HG03108 (cell line): ENCODE data around the gene IL1RL1.

Experiments used
- ATAC-seq: cut with Tn5 transposase; IDR thresholded peaks from one replicate; pipeline ENCODE4 v1.9.1; 2021; ENCODE audit warnings: moderate library complexity; ENCODE audit not compliant: unreplicated experiment

IL1RL1 gene

DNA sequence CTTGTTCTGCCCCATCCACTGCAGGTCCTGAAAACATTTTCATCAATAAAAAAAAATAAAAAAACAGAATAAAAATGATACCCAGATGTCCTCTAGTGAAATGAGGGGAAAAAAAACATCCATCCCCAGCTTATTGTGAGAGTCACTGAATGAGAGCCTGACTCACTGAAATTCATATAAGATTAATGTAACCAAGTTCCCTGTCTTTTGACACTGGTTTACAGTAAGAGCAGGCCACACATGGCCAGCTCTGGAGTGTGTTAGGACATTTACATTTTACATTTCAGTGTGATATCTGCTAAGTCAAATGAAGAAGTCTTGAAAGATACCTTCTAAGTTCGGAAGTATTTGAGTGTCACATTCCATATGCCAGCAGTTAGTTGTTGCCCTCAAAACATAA is 23.1 kb downstream of the IL1RL1 start:
- no peak for ATAC-seq

- no peak for ATAC-seq
These were observed 24.6 kb downstream of the IL1RL1 start for GRCh38 chr2:102335871-102336366.

DNA sequence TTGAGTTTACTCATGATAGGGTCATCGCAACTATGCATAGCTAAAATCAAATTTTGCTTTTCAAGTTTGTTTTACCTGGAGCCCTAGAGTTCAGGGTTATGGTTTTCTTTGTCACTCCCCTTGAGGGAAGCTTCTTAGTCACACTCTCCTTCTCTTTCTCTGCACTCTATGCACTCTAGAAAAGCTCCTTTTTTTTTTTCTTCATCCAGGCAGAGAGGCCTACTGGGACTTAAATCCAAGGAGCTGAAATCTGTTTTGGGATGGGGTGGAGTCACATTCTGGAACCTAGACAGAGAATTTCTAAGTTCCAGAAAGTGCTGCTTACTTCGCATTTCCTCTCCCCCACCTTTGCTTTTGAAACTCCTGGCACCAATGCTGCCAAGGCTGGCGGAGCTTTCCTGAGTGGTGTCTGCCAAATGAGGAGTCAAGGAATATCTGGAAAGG is 25.2 kb downstream of the IL1RL1 start:
- ATAC-seq: no peak

DNA sequence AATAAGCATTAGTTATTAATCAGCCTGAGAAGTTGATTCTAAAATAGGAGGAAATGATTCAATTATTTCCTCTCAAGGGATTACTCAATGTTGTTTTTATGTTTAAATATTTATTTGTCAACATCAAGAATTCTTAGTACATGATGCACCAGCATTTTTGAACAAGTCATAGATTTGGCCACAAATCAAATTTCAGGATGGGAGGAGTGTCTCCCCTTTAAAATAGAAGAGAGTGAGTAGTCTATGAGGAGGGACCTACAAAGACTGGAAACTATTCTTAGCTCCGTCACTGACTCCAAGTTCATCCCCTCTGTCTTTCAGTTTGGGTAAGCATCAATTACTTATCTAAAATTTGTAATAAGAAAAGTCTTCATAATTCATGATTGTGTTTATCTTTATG is 25.6 kb downstream of the IL1RL1 start:
- ATAC-seq: no peak

DNA sequence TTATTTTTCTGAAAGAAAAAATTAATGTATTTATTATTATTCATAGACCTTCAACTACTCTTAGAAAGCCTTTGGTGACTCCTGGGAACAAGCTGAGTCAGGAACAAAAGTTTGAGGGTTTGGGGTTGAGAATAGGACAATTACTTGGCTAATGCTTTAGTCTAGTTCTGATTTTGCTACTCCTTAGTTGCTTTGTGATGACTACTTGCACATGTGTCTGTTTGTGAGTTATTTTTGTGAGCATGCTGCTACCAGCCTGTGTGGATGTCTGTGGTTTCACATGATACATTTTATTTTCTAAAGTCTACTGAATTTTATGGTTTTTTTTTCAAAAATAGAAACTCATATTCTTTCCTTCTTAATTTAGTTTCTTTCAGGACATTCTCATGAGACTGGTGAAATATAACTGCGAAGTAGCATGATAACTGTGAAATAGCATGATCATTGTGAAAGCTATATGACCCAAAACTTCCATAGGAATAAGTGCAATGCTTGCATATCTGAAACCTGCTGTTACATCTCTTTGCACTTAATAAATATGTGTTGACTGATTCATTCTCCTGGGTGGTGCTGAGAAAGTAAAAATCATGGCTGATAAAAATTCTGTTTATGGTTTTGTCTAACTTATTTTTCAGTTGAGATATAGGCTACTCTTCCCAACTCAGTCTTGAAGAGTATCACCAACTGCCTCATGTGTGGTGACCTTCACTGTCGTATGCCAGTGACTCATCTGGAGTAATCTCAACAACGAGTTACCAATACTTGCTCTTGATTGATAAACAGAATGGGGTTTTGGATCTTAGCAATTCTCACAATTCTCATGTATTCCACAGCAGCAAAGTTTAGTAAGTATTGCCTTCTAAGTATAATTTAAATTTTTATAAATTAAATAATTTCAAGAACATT is 26.4 kb downstream of the IL1RL1 start:
- ATAC-seq: no peak

DNA sequence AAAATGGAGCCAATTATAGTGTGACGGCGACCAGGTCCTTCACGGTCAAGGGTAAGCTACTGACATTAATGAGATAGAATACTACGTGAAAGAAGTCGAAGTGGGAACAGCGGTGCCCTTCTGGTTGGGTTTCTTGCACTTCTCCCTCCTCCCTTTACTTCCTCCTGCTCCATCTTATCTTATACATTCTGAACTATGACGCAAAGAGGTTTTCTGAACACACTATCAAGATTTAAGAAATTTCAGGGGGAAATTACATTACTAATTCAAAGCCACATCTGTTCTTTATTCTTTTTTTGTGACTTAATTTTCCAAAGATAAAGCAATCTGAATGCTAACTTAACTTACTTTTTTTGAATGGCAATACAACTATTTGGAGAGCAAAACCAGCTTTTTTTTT is 29.4 kb downstream of the IL1RL1 start:
- ATAC-seq: no peak

- no peak for ATAC-seq
These were observed 31.5 kb downstream of the IL1RL1 start for GRCh38 chr2:102342888-102343287.

- no peak for ATAC-seq
These were observed 33.0 kb downstream of the IL1RL1 start for GRCh38 chr2:102344397-102344796.

GRCh38 chr2:102345329-102345920 is 34.1 kb downstream of the IL1RL1 start:
- ATAC-seq: no peak

DNA sequence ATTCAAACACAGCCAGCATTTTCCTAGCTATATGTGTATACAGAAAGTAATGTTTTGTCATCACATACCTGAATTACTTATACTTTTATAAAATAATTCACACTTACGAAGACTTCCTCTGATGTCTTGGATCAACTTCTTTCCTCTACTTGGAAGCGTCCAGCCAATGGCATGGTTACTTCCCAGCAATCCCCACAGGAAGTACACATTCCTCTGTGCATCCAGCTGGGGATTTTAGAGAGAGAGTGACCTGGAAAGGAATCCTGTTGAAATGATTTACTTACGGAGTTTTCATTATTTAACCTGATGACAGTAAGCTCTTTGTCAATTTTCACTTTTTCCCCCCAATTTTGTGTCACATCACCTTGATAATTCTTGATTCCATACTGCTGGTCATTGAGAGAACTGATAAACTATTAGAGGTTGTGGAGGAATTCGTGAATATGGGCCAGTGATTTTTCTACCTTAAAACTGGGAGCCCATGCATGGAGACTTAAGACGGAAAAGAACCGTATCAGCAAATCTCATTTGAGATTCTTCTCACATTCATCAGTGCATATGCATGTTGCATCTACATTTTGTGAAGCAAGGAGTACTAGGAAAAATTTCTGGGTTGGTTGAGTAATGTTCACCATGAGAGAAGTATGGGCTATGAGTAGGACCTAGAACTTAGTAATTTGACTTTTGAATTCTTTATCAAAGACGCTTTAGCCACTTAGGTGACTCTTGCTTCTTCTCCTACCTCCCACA is 35.2 kb downstream of the IL1RL1 start:
- no peak for ATAC-seq

GRCh38 chr2:102350137-102350793 is 38.9 kb downstream of the IL1RL1 start:
- ATAC-seq: no peak

DNA sequence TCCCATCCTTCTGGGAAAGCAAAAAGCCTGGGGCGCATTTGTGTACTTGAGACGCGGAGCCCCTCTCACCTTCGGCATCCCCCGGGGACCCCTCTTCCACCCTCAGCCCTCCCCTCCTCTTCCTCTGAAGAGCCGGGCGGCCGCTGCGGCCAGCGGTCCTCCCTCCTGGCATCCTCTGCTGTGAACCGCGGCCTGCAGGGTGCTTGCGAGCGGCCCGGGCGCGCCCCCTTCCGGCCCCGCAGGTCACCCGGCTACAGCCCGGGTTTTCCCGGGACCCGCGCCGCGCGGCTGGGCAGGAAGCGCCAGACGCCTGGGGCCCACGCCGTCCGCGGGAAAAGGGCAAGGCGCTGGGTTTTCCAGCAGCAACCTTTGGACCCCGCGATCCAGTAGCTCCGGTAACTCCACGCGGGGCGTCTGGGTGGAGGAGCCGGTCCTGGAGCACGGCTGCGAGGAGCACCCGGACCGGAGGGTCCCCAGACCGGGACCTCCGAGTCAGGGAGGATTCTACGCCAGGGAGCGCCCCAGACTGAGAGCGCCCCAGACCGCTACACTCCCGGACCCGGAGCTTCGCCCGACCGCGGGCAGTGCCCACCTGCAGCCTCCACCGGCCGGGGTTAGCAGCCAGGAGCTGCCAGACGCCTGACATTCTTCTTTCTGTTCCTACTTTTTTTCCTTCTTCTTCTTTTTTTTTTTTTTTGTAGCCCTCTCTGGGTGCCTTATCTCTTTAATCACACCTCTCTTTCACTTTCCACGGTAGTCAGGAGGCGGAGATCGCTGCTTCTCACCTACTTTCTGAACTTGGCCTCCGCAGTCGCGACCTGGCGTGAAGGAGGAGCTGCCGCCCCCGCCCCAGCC is 44.4 kb downstream of the IL1RL1 start, which contains the start of gene IL18R1:
Gene IL18R1, plus strand, starts transcription at position 271 of the 855 bp plus-strand sequence. CDS start 6,865 bp downstream, outside the sequence.
- ATAC-seq: peak; percentile 94

- no peak for ATAC-seq
These were observed 45.0 kb downstream of the IL1RL1 start for GRCh38 chr2:102356381-102356712.

DNA sequence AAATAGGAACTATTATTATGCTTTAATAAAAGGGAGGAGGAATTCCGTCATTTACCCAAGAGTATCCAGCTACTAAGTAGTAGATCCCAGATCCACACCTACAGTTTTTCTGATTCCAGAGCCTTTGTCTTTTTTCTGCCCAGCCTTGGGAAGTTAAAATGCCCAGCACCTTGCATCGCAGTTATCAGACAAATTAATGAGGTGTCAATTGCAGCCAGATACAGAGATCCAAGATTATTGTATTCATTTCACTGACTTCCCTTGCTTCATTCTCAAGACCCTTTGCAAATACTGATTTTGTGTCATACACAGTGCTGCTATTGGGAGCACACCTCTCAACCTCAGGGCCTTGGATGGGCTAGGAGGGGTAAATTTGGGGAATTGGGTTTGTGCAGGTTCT is 45.4 kb downstream of the IL1RL1 start:
- ATAC-seq: no peak

GRCh38 chr2:102357937-102358336 is 46.6 kb downstream of the IL1RL1 start:
- ATAC-seq: no peak

DNA sequence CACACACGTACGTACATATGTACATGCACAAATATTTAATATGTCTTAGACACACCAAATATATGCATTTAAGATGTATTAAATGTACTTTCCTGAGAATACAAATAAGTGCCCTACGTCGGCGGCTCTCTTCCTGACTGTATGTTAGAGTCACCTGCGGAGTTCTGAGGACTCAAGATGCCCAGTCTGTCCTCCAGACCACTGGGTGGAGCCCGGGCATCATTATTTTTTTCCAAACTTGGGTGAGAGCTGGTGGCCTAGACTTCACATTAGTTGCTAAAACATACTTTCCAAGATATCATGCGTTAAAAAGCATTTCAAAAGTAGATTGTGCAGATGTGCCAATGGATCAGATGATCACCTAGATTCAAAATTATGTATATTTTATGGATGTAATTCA is 47.1 kb downstream of the IL1RL1 start:
- no peak for ATAC-seq

- ATAC-seq: no peak
These were observed 48.2 kb downstream of the IL1RL1 start for GRCh38 chr2:102359527-102359926.

DNA sequence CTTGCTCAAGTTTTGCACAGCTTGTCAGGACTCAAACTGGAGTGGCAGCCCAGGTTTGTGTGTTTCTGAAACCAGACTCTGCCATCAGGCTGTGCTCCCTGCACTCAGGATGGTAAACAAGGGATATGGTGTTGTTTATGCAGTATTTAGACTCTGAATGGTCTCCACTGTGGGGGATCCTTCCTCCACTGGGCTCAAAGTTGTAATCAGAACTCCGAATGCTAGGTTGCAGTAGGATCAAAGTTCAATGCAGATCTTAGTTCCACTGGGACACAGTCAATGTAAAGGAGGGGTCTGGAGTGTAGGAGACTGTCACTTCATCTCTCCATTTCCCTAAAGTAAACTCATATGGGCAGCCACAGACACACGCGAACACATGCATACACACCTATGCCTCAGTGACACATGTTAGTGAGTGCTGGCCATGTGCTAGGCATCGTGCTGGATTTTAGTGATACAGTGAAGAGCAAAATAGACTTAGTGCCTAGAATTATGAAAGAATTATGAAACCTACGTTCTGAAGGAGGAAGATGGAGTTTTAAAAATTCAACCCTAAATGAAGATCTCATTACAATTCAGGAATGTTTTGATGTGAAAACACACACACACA is 50.4 kb downstream of the IL1RL1 start:
- ATAC-seq: no peak

GRCh38 chr2:102365763-102366162 is 54.4 kb downstream of the IL1RL1 start:
- ATAC-seq: no peak
